ENCODE results near the gene HACL1. TPM values are rescaled to one million over a fixed set of nuclear protein-coding genes. Genes with fewer than 3 reads are reported as not detected.
A peak's percentile ranks its signal among the peaks of the same experiment; 100 is the strongest.

Gene HACL1
- polyA plus RNA-seq, 1 of the 3 experiments (the other 2 are of a cell fraction): 15.1 TPM

DNA sequence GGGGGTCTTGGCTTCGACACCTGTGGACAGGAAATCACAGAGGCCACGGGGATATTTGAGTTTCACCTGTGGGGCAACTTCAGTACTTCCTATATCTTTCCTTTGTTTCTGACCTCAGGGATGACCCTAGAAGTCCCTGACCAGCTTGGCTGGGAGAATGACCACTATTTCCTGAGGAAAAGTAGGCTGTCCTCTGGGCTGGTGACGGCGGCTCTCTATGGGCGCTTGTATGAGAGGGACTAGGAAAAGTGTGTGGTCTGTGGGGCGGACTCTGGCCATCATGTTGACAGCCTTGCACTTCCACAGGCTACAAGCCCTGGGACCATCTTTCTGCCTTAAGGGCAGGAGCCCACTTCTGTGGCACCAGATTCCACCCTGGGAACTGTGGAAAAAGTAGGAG lies 43.9 kb upstream of the HACL1 start:
- H3K4me1 ChIP-seq (ENCODE audit: control insufficient read depth in 1 of 2, insufficient read depth in 2 of 2, low read depth in 1 of 2, low read length in 1 of 2): peaks cover 22 to 35% of the 10 kb centered on the region in 2 experiments
- peaks cover 50% of the 10 kb centered on the region for H3F3A ChIP-seq (replicated peaks; ENCODE audit: insufficient read depth)
- H3K4me3 ChIP-seq (ENCODE audit: low read depth in 2 of 2, low read length in 1 of 2): no peak overlapping the region
- no peaks in the 10 kb centered on the region for H3K9me2 ChIP-seq
- peak overlapping the region; percentile 78 for H3K4me2 ChIP-seq
- H3K9ac ChIP-seq: peak overlapping the region; percentile 89
- WGBS (ENCODE audit: low lambda C conversion rate): 92% methylated on average over 6 of the region's 6 CpGs
- no peaks in the 10 kb centered on the region for H3K9me3 ChIP-seq
- TF ChIP-seq EZH2phosphoT487 (IDR thresholded peaks at IDR 0.05; ENCODE audit: borderline replicate concordance, low read depth) (no peak), MEF2A (IDR thresholded peaks at IDR 0.05; ENCODE audit: borderline replicate concordance, low read depth) (no peak), MXI1 (IDR thresholded peaks at IDR 0.05; ENCODE audit: low read depth, low read length) (no peak), RFX5 (IDR thresholded peaks at IDR 0.05; ENCODE audit: low read length) (no peak), EP300 (IDR thresholded peaks at IDR 0.05; ENCODE audit: borderline replicate concordance in 1 of 2, low read depth in 1 of 2, low read length in 1 of 2) (no peak)
- TF ChIP-seq, protein P1, sequence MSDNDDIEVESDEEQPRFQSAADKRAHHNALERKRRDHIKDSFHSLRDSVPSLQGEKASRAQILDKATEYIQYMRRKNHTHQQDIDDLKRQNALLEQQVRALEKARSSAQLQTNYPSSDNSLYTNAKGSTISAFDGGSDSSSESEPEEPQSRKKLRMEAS (IDR thresholded peaks at IDR 0.05; ENCODE audit: low read depth): no peak
- TF ChIP-seq, protein P2, sequence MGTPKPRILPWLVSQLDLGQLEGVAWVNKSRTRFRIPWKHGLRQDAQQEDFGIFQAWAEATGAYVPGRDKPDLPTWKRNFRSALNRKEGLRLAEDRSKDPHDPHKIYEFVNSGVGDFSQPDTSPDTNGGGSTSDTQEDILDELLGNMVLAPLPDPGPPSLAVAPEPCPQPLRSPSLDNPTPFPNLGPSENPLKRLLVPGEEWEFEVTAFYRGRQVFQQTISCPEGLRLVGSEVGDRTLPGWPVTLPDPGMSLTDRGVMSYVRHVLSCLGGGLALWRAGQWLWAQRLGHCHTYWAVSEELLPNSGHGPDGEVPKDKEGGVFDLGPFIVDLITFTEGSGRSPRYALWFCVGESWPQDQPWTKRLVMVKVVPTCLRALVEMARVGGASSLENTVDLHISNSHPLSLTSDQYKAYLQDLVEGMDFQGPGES (IDR thresholded peaks at IDR 0.05; ENCODE audit: low read depth, low read length): no peak
- H3K27ac ChIP-seq (ENCODE audit: low read depth in 2 of 2, low read length in 1 of 2): peak overlapping the region; percentile 91 to 100; a peak in 3 of 4 replicates
- H4K20me1 ChIP-seq (ENCODE audit: insufficient read depth): no peaks in the 10 kb centered on the region
- ChIA-PET CTCF (no interaction called here), POLR2A (no interaction called here)
- H3K36me3 ChIP-seq (replicated peaks in 1 of 2; ENCODE audit: control insufficient read depth in 1 of 2, insufficient read depth in 2 of 2, low read length in 1 of 2): no peaks in the 10 kb centered on the region
- no peaks in the 10 kb centered on the region for H3K27me3 ChIP-seq (ENCODE audit: insufficient read depth)
- no peak for DNase-seq
- 0 out of 2 replicates have a peak, but pooled peaks cover 3% of the 10 kb centered on the region for H3K79me2 ChIP-seq (ENCODE audit: insufficient read depth)
- 0 out of 2 replicates have a peak overlapping the region, but pooled peaks have one; percentile 9 for H2AFZ ChIP-seq (ENCODE audit: low read depth)

DNA sequence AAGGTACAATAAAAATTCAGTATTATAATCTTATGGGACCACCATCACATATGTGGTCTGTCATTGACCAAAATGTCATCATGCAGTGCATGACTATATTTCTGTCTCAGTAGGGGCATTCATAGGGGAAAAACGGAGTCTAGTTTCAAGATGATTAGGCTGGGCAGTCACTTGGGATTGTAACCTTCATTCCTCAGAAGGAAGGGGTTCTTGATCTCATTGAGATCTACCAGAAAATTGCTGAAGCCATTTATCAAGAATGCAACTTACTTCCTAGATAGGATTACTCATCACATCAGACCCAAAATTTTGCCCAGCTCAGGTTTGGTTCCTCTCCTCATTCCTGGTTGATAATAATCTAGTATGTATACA lies 37.5 kb upstream of the HACL1 start:
- H3K4me3 ChIP-seq (ENCODE audit: low read depth in 2 of 2, low read length in 1 of 2): no peak overlapping the region
- peak overlapping the region; percentile 64 to 99; a peak in 3 of 4 replicates for H3K27ac ChIP-seq (ENCODE audit: low read depth in 2 of 2, low read length in 1 of 2)
- no peak overlapping the region for H2AFZ ChIP-seq (ENCODE audit: low read depth)
- no peaks in the 10 kb centered on the region for H3K27me3 ChIP-seq (ENCODE audit: insufficient read depth)
- H3K36me3 ChIP-seq (replicated peaks in 1 of 2; ENCODE audit: control insufficient read depth in 1 of 2, insufficient read depth in 2 of 2, low read length in 1 of 2): no peaks in the 10 kb centered on the region
- ChIA-PET CTCF (no interaction called here), POLR2A (no interaction called here)
- H3K79me2 ChIP-seq (ENCODE audit: insufficient read depth): no peaks in the 10 kb centered on the region
- 9% methylated on average over 1 of the region's 1 CpG for WGBS (ENCODE audit: low lambda C conversion rate)
- H4K20me1 ChIP-seq (ENCODE audit: insufficient read depth): no peaks in the 10 kb centered on the region
- H3F3A ChIP-seq (replicated peaks; ENCODE audit: insufficient read depth): peaks cover 64% of the 10 kb centered on the region
- peaks cover 30 to 32% of the 10 kb centered on the region in 2 experiments for H3K4me1 ChIP-seq (ENCODE audit: control insufficient read depth in 1 of 2, insufficient read depth in 2 of 2, low read depth in 1 of 2, low read length in 1 of 2)
- no peak for DNase-seq
- H3K9me2 ChIP-seq: no peaks in the 10 kb centered on the region
- H3K4me2 ChIP-seq: 0 out of 2 replicates have a peak overlapping the region, but pooled peaks have one; percentile 6
- H3K9ac ChIP-seq: peak overlapping the region; percentile 10; the same call in 1 of the 2 replicates
- no peaks in the 10 kb centered on the region for H3K9me3 ChIP-seq
- 0 out of 2 replicates have a peak, but pooled peaks have one; percentile 18 for TF ChIP-seq ELF1 (IDR thresholded peaks at IDR 0.05)
- peak; percentile 86 for TF ChIP-seq JUND (IDR thresholded peaks at IDR 0.05)
- no peak for TF ChIP-seq TAF1 (IDR thresholded peaks at IDR 0.05; ENCODE audit: borderline replicate concordance, low read depth, low read length)
- no peak for TF ChIP-seq YY1 (IDR thresholded peaks at IDR 0.05; ENCODE audit: low read depth)
- peak in 1 of 2 experiments; percentile 96; a peak in 2 of 4 replicates for TF ChIP-seq EP300 (IDR thresholded peaks at IDR 0.05; ENCODE audit: borderline replicate concordance in 1 of 2, low read depth in 1 of 2, low read length in 1 of 2)
- TF ChIP-seq CHD2 (IDR thresholded peaks at IDR 0.05; ENCODE audit: low read length, partially characterized antibody): no peak
- TF ChIP-seq NFIC (IDR thresholded peaks at IDR 0.05; ENCODE audit: borderline replicate concordance): peak; percentile 83
- TF ChIP-seq FOXM1 (IDR thresholded peaks at IDR 0.05; ENCODE audit: low read depth): peak; percentile 87; the same call in 1 of the 2 replicates
- no peak for TF ChIP-seq RCOR1 (IDR thresholded peaks at IDR 0.05; ENCODE audit: low read length)
- TF ChIP-seq SMC3 (IDR thresholded peaks at IDR 0.05; ENCODE audit: low read depth, low read length): no peak
- no peak for TF ChIP-seq NRF1 (IDR thresholded peaks at IDR 0.05; ENCODE audit: low read depth, low read length)
- TF ChIP-seq EZH2phosphoT487 (IDR thresholded peaks at IDR 0.05; ENCODE audit: borderline replicate concordance, low read depth): no peak
- TF ChIP-seq POLR2AphosphoS5 (IDR thresholded peaks at IDR 0.05; ENCODE audit: low read depth, low read length): peak; percentile 31; the same call in 1 of the 2 replicates
- TF ChIP-seq, protein P3, sequence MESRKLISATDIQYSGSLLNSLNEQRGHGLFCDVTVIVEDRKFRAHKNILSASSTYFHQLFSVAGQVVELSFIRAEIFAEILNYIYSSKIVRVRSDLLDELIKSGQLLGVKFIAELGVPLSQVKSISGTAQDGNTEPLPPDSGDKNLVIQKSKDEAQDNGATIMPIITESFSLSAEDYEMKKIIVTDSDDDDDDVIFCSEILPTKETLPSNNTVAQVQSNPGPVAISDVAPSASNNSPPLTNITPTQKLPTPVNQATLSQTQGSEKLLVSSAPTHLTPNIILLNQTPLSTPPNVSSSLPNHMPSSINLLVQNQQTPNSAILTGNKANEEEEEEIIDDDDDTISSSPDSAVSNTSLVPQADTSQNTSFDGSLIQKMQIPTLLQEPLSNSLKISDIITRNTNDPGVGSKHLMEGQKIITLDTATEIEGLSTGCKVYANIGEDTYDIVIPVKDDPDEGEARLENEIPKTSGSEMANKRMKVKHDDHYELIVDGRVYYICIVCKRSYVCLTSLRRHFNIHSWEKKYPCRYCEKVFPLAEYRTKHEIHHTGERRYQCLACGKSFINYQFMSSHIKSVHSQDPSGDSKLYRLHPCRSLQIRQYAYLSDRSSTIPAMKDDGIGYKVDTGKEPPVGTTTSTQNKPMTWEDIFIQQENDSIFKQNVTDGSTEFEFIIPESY (IDR thresholded peaks at IDR 0.05; ENCODE audit: borderline replicate concordance, low read depth): peak; percentile 76; the same call in 1 of the 2 replicates
- TF ChIP-seq MXI1 (IDR thresholded peaks at IDR 0.05; ENCODE audit: low read depth, low read length): no peak
- TF ChIP-seq MEF2A (IDR thresholded peaks at IDR 0.05; ENCODE audit: borderline replicate concordance, low read depth): peak; percentile 71; the same call in 1 of the 2 replicates
- TF ChIP-seq, protein P4, sequence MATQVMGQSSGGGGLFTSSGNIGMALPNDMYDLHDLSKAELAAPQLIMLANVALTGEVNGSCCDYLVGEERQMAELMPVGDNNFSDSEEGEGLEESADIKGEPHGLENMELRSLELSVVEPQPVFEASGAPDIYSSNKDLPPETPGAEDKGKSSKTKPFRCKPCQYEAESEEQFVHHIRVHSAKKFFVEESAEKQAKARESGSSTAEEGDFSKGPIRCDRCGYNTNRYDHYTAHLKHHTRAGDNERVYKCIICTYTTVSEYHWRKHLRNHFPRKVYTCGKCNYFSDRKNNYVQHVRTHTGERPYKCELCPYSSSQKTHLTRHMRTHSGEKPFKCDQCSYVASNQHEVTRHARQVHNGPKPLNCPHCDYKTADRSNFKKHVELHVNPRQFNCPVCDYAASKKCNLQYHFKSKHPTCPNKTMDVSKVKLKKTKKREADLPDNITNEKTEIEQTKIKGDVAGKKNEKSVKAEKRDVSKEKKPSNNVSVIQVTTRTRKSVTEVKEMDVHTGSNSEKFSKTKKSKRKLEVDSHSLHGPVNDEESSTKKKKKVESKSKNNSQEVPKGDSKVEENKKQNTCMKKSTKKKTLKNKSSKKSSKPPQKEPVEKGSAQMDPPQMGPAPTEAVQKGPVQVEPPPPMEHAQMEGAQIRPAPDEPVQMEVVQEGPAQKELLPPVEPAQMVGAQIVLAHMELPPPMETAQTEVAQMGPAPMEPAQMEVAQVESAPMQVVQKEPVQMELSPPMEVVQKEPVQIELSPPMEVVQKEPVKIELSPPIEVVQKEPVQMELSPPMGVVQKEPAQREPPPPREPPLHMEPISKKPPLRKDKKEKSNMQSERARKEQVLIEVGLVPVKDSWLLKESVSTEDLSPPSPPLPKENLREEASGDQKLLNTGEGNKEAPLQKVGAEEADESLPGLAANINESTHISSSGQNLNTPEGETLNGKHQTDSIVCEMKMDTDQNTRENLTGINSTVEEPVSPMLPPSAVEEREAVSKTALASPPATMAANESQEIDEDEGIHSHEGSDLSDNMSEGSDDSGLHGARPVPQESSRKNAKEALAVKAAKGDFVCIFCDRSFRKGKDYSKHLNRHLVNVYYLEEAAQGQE (IDR thresholded peaks at IDR 0.05; ENCODE audit: low read depth, low read length): 0 out of 2 replicates have a peak, but pooled peaks have one; percentile 3
